Neuronal stem cell (in vitro differentiated cells): ENCODE data around the gene SLC26A11.

Source experiments
- DNase-seq: peaks from one replicate; pipeline ENCODE4 v3.0.0-alpha.2; 2013; ENCODE audit warnings: low spot score
- H2AFZ ChIP-seq: one replicate; pipeline ENCODE4 v1.6.1; 2013; ENCODE audit warnings: mild to moderate bottlenecking, low read length, inconsistent platforms
- H2AK5ac ChIP-seq: 2 replicates; pipeline ENCODE4 v1.6.1; 2013; ENCODE audit warnings: low read depth, mild to moderate bottlenecking, inconsistent platforms, low read length, moderate library complexity, mixed read lengths
- H2BK120ac ChIP-seq: 2 replicates; pipeline ENCODE4 v1.6.1; 2013; ENCODE audit warnings: low read depth, mild to moderate bottlenecking, inconsistent platforms, low read length, moderate library complexity, mixed read lengths
- H2BK12ac ChIP-seq: one replicate; pipeline ENCODE4 v1.6.1; 2013; ENCODE audit warnings: low read length, inconsistent platforms
- H2BK15ac ChIP-seq: 2 replicates; pipeline ENCODE4 v1.6.1; 2013; ENCODE audit warnings: mild to moderate bottlenecking, low read length, inconsistent platforms, mixed read lengths
- H2BK5ac ChIP-seq: one replicate; pipeline ENCODE4 v1.6.1; 2013; ENCODE audit warnings: inconsistent platforms, mild to moderate bottlenecking, low read length, moderate library complexity
- H3K14ac ChIP-seq: one replicate; pipeline ENCODE4 v1.6.1; 2013; ENCODE audit warnings: low read length, inconsistent platforms
- H3K18ac ChIP-seq: 2 replicates; pipeline ENCODE4 v1.6.1; 2013; ENCODE audit warnings: low read length, inconsistent platforms
- H3K23ac ChIP-seq: 2 replicates; pipeline ENCODE4 v1.6.1; 2013; ENCODE audit warnings: low read depth, mild to moderate bottlenecking, mixed read lengths, low read length, inconsistent platforms; ENCODE audit not compliant: poor library complexity
- H3K27ac ChIP-seq: replicated peaks from 3 replicates; pipeline ENCODE4 v1.5.1; 2013; ENCODE audit warnings: low read length, inconsistent platforms
- H3K27me3 ChIP-seq, 3 experiments: 2 replicates each; pipeline ENCODE4 v1.6.1; 2013; ENCODE audit warnings: low read length in 3 of 3, mild to moderate bottlenecking in 2 of 3, inconsistent platforms in 1 of 3, low read depth in 1 of 3, mixed read lengths in 1 of 3, moderate library complexity in 1 of 3; ENCODE audit not compliant: control insufficient read depth in 3 of 3, insufficient read depth in 3 of 3
- H3K36me3 ChIP-seq, 2 donors: replicated peaks in 1 of 2; 2 replicates each; pipeline ENCODE4 v1.6.1; 2013; ENCODE audit warnings: low read length in 2 of 2; ENCODE audit not compliant: control insufficient read depth in 2 of 2, insufficient read depth in 2 of 2
- H3K4ac ChIP-seq: 2 replicates; pipeline ENCODE4 v1.6.1; 2013; ENCODE audit warnings: inconsistent platforms, mild to moderate bottlenecking, low read length, moderate library complexity
- H3K4me1 ChIP-seq, 2 donors: 1 replicate in 1 of 2; 2 replicates in 1 of 2; pipeline ENCODE4 v1.6.1; 2013; ENCODE audit warnings: low read length in 2 of 2, low read depth in 1 of 2; ENCODE audit not compliant: control insufficient read depth in 2 of 2, insufficient read depth in 1 of 2
- H3K4me2 ChIP-seq: one replicate; pipeline ENCODE4 v1.6.1; 2013; ENCODE audit warnings: mild to moderate bottlenecking, low read length, inconsistent platforms; ENCODE audit not compliant: insufficient read depth, poor library complexity, severe bottlenecking
- H3K4me3 ChIP-seq, 2 donors: 2 replicates each; pipeline ENCODE4 v1.5.1; 2013; ENCODE audit warnings: low read length in 2 of 2, mild to moderate bottlenecking in 2 of 2, inconsistent platforms in 1 of 2, moderate library complexity in 1 of 2
- H3K79me1 ChIP-seq: one replicate; pipeline ENCODE4 v1.6.1; 2013; ENCODE audit warnings: low read depth, mild to moderate bottlenecking, inconsistent platforms, low read length, moderate library complexity
- H3K9ac ChIP-seq: one replicate; pipeline ENCODE4 v1.6.1; 2013; ENCODE audit warnings: mild to moderate bottlenecking, low read depth, low read length, inconsistent platforms; ENCODE audit not compliant: poor library complexity
- H3K9me3 ChIP-seq, 2 donors: replicated peaks in 1 of 2; 2 replicates each; pipeline versions ENCODE3 to v1.6.1; 2013; ENCODE audit warnings: low read length in 2 of 2, mild to moderate bottlenecking in 2 of 2, inconsistent platforms in 1 of 2, low read depth in 1 of 2, mixed read lengths in 1 of 2, moderate library complexity in 1 of 2; ENCODE audit not compliant: control insufficient read depth in 2 of 2, insufficient read depth in 1 of 2
- H4K8ac ChIP-seq: one replicate; pipeline ENCODE4 v1.6.1; 2013; ENCODE audit warnings: low read depth, mild to moderate bottlenecking, inconsistent platforms, low read length, moderate library complexity
- H4K91ac ChIP-seq: one replicate; pipeline ENCODE4 v1.6.1; 2013; ENCODE audit warnings: low read length, low read depth, mild to moderate bottlenecking, inconsistent platforms; ENCODE audit not compliant: poor library complexity
- WGBS, 2 donors: extraction: QIAGEN DNeasy Blood & Tissue Kit; methylation state at CpG; one replicate each; pipeline ENCODE4 v1.1.7; 2013; ENCODE audit warnings: missing lambda C conversion rate in 2 of 2, mixed read lengths in 1 of 2; ENCODE audit not compliant: insufficient read length in 2 of 2, insufficient replicate concordance in 1 of 2; ENCODE audit errors: extremely low coverage in 2 of 2; 5-methylcytosine and 5-hydroxymethylcytosine counted together

Gene SLC26A11

GRCh38 chr17:80212109-80212508, 8.1 kb upstream of the SLC26A11 start:
- no peak overlapping the region for H3K27ac ChIP-seq
- no peak overlapping the region for H3K23ac ChIP-seq
- H4K8ac ChIP-seq: no peak overlapping the region
- H2BK120ac ChIP-seq: no peak overlapping the region
- no peak overlapping the region for H3K14ac ChIP-seq
- H2BK15ac ChIP-seq: no peak overlapping the region
- no peak overlapping the region for H2BK5ac ChIP-seq
- no peak overlapping the region for H3K4me3 ChIP-seq
- no peak overlapping the region for H2BK12ac ChIP-seq
- H3K79me1 ChIP-seq: peaks cover 7% of the 10 kb centered on the region
- H3K27me3 ChIP-seq: no peaks in the 10 kb centered on the region
- no peaks in the 10 kb centered on the region for H3K4me1 ChIP-seq
- no peak overlapping the region for H3K4ac ChIP-seq
- no peak overlapping the region for H3K9ac ChIP-seq
- no peak overlapping the region for H2AK5ac ChIP-seq
- no peak overlapping the region for H2AFZ ChIP-seq
- peaks cover 21 to 61% of the 10 kb centered on the region in 2 donors for H3K36me3 ChIP-seq
- H4K91ac ChIP-seq: no peak overlapping the region
- no peak overlapping the region for H3K18ac ChIP-seq
- H3K4me2 ChIP-seq: no peak overlapping the region
- no CpG with 5 or more reads among the region's 22 CpGs for WGBS, 2 donors
- no peak for DNase-seq
- no peaks in the 10 kb centered on the region for H3K9me3 ChIP-seq

- Histone ChIP-seq H2AK5ac (no peak overlapping the region), H3K4ac (no peak overlapping the region), H3K9ac (no peak overlapping the region), H4K91ac (no peak overlapping the region), H3K4me1 (no peaks in the 10 kb centered on the region), H3K4me2 (no peak overlapping the region), H3K36me3 (peaks cover 23 to 65% of the 10 kb centered on the region in 2 donors), H2AFZ (no peak overlapping the region), H3K27me3 (no peaks in the 10 kb centered on the region), H3K23ac (no peak overlapping the region), H2BK5ac (no peak overlapping the region), H2BK15ac (no peak overlapping the region), H4K8ac (no peak overlapping the region), H3K79me1 (peaks cover 7% of the 10 kb centered on the region), H3K27ac (no peak overlapping the region), H3K9me3 (no peaks in the 10 kb centered on the region), H3K14ac (no peak overlapping the region), H3K4me3 (no peak overlapping the region), H2BK12ac (no peak overlapping the region), H2BK120ac (no peak overlapping the region), H3K18ac (no peak overlapping the region)
- WGBS, 2 donors: no CpG with 5 or more reads among the region's 12 CpGs
- no peak for DNase-seq
These were observed 7.7 kb upstream of the SLC26A11 start for GRCh38 chr17:80212511-80212910.

DNA sequence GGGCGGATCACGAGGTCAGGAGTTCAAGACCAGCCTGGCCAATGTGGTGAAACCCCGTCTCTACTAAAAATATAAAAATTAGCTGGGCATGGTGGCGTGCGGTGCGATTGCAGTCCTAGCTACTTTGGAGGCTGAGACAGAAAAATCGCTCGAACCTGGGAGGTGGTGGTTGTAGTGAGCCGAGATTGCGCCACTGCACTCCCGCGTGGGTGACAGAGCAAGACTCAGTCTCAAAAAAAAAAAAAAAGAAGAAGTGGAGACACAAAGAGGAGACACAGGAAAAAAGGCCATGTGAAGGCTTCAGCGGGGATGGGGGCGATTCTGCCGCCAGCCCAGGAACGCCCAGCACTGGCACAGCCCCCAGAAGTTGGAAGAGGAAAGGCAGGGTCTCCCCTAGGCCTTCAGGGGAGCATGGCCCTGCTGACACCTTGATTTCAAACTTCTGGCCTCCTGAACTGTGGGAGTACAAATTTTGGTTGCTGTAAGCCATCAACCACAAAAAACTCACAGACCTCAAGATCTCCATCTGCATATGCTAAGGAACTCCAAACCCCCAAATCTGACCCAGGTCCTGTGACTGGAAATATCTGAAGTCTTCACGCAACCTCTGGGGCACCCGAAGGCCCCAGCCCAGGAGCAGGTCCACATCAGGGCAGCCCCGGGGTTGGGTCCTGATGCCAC, 7.1 kb upstream of the SLC26A11 start:
- peaks cover 23 to 67% of the 10 kb centered on the region in 2 donors for H3K36me3 ChIP-seq
- no peak overlapping the region for H3K4me2 ChIP-seq
- no peak overlapping the region for H4K8ac ChIP-seq
- no peak overlapping the region for H4K91ac ChIP-seq
- WGBS, 2 donors: no CpG with 5 or more reads among the region's 19 CpGs
- H2BK15ac ChIP-seq: no peak overlapping the region
- no peaks in the 10 kb centered on the region for H3K9me3 ChIP-seq
- no peaks in the 10 kb centered on the region for H3K27me3 ChIP-seq
- no peak overlapping the region for H3K18ac ChIP-seq
- no peak overlapping the region for H3K23ac ChIP-seq
- H2AK5ac ChIP-seq: no peak overlapping the region
- peaks cover 7% of the 10 kb centered on the region for H3K79me1 ChIP-seq
- no peak overlapping the region for H2AFZ ChIP-seq
- H2BK120ac ChIP-seq: no peak overlapping the region
- H3K14ac ChIP-seq: no peak overlapping the region
- H3K9ac ChIP-seq: no peak overlapping the region
- no peak overlapping the region for H3K27ac ChIP-seq
- DNase-seq: no peak
- no peak overlapping the region for H2BK5ac ChIP-seq
- H3K4me3 ChIP-seq: no peak overlapping the region
- H3K4me1 ChIP-seq: no peaks in the 10 kb centered on the region
- no peak overlapping the region for H3K4ac ChIP-seq
- H2BK12ac ChIP-seq: no peak overlapping the region

- no CpG with 5 or more reads among the region's 17 CpGs for WGBS, 2 donors
- H4K91ac ChIP-seq: no peak overlapping the region
These were observed 6.6 kb upstream of the SLC26A11 start for GRCh38 chr17:80213643-80213975.

More at GRCh38 chr17:80213643-80213975, 6.6 kb upstream of the SLC26A11 start:
- Histone ChIP-seq H3K9ac (no peak overlapping the region), H3K4ac (no peak overlapping the region), H2AFZ (no peak overlapping the region), H3K4me3 (no peak overlapping the region), H2BK12ac (no peak overlapping the region), H2BK5ac (no peak overlapping the region), H4K8ac (no peak overlapping the region), H3K18ac (no peak overlapping the region), H3K79me1 (peaks cover 7% of the 10 kb centered on the region), H3K9me3 (no peaks in the 10 kb centered on the region), H3K14ac (no peak overlapping the region), H3K4me2 (no peak overlapping the region), H3K27me3 (no peaks in the 10 kb centered on the region), H2AK5ac (no peak overlapping the region), H3K23ac (no peak overlapping the region), H3K36me3 (peaks cover 23 to 64% of the 10 kb centered on the region in 2 donors), H3K27ac (no peak overlapping the region), H2BK120ac (no peak overlapping the region), H3K4me1 (no peaks in the 10 kb centered on the region), H2BK15ac (no peak overlapping the region)
- no peak for DNase-seq
